ENCODE measurements around the gene XCR1. TPM values are rescaled to one million over a fixed set of nuclear protein-coding genes. Genes with fewer than 3 reads are reported as not detected.

Gene XCR1
- total and polyA plus RNA-seq, 2 of the 8 experiments (the other 6 are each of a cell fraction or from before 2014, with no cell fraction given) = 0.53 TPM; not detected in 1

- Histone ChIP-seq H3K79me1 (ENCODE audit: low read depth, low read length) (no peaks in the 10 kb centered on the region), H2BK12ac (ENCODE audit: low read depth, low read length) (no peak overlapping the region), H4K20me1 (replicated peaks in 1 of 2; ENCODE audit: control insufficient read depth in 1 of 2, insufficient read depth in 2 of 2, low read length in 2 of 2) (no peaks in the 10 kb centered on the region), H3K9ac (replicated peaks in 1 of 4; ENCODE audit: extremely low read depth in 1 of 4, low read depth in 3 of 4, low read length in 3 of 4) (no peak overlapping the region), H3K79me2 (ENCODE audit: control insufficient read depth in 1 of 2, insufficient read depth in 2 of 2, low read length in 2 of 2) (no peaks in the 10 kb centered on the region), H4K5ac (ENCODE audit: insufficient read length, low read depth, low read length) (no peak overlapping the region), H3K4ac (replicated peaks; ENCODE audit: insufficient read length, low read depth, low read length) (no peak overlapping the region), H3K14ac (ENCODE audit: insufficient read length) (no peak overlapping the region), H3K4me1 (replicated peaks in 1 of 4; ENCODE audit: control insufficient read depth in 3 of 4, insufficient read depth in 4 of 4, low read length in 3 of 4) (no peaks in the 10 kb centered on the region), H3K27me3 (replicated peaks in 1 of 4; ENCODE audit: control insufficient read depth in 3 of 4, extremely low read depth in 1 of 4, insufficient read depth in 3 of 4, low read length in 3 of 4) (no peaks in the 10 kb centered on the region), H2BK15ac (ENCODE audit: low read length) (no peak overlapping the region), H3K27ac (ENCODE audit: low read depth, low read length) (no peak overlapping the region), H2BK120ac (replicated peaks; ENCODE audit: low read depth, low read length) (no peak overlapping the region), H2AFZ (ENCODE audit: low read length) (no peak overlapping the region), H4K8ac (ENCODE audit: extremely low read depth, insufficient read depth, low read length) (no peak overlapping the region), H3K9me3 (ENCODE audit: insufficient read depth in 2 of 2, low read depth in 1 of 2, low read length in 1 of 2) (no peaks in the 10 kb centered on the region), H4K91ac (replicated peaks; ENCODE audit: insufficient read length, low read length) (no peak overlapping the region), H3K4me3 (ENCODE audit: extremely low read depth in 1 of 4, insufficient read depth in 2 of 4, low read depth in 3 of 4, low read length in 4 of 4) (no peak overlapping the region), H3K56ac (replicated peaks; ENCODE audit: insufficient read length, low read depth, low read length) (no peak overlapping the region), H3K4me2 (ENCODE audit: insufficient read depth in 1 of 2, low read depth in 2 of 2, low read length in 2 of 2) (no peak overlapping the region), H2BK5ac (ENCODE audit: low read depth, low read length) (no peak overlapping the region), H3K36me3 (ENCODE audit: control insufficient read depth in 2 of 4, insufficient read depth in 4 of 4, low read length in 3 of 4) (peaks cover 6 to 51% (median 31%) of the 10 kb centered on the region in 4 experiments; a peak in 7 of 8 replicates), H3K23me2 (ENCODE audit: low read depth, low read length) (no peaks in the 10 kb centered on the region), H2BK20ac (ENCODE audit: low read length) (no peak overlapping the region), H3K18ac (ENCODE audit: extremely low read depth, low read length) (no peak overlapping the region), H3K23ac (ENCODE audit: insufficient read length) (no peak overlapping the region), H2AK5ac (ENCODE audit: low read depth, low read length) (no peak overlapping the region)
- TF ChIP-seq HDAC2 (IDR thresholded peaks at IDR 0.05; ENCODE audit: borderline replicate concordance in 1 of 2, low read depth in 2 of 2, low read length in 2 of 2) (no peak), SRF (IDR thresholded peaks at IDR 0.05; ENCODE audit: low read depth, low read length) (no peak), NANOG (IDR thresholded peaks at IDR 0.05; ENCODE audit: insufficient read depth, low read depth, low read length, poor library complexity, severe bottlenecking) (no peak), BRCA1 (IDR thresholded peaks at IDR 0.05; ENCODE audit: low read depth, low read length) (no peak), TCF12 (IDR thresholded peaks at IDR 0.05; ENCODE audit: low read depth, low read length) (no peak), RXRA (IDR thresholded peaks at IDR 0.05; ENCODE audit: insufficient read depth, low read depth, low read length) (no peak)
- FAIRE-seq (no peak), DNase-seq (ENCODE audit: low read depth in 1 of 2, low spot score in 2 of 2) (no peak)
- ChIA-PET CTCF (ENCODE audit: partially characterized antibody) (interaction anchor here (1.4 kb wide), 1 partner anchor 11 kb away, joined by 3 read pairs; no protein-coding TSS in a partner anchor), POLR2A (ENCODE audit: partially characterized antibody) (no interaction called here)
- WGBS, 2 experiments (ENCODE audit: extremely low coverage in 1 of 2, insufficient coverage in 1 of 2, insufficient read length in 1 of 2, insufficient replicate concordance in 2 of 2, low coverage in 1 of 2, low lambda C conversion rate in 2 of 2, missing lambda C conversion rate in 1 of 2) = 75% methylated on average over 4 of the region's 4 CpGs; no CpG with 5 or more reads in 1 of the 2 experiments
Observed at GRCh38 chr3:45974686-45975085, 52.6 kb downstream of the XCR1 start.

Measured in H1 (cell line).